BLaER1 treated with 17β-estradiol and CSF1 and Interleukin-3, amounts not matched to agents 10 nM and 100 nM (cell line): ENCODE measurements around the gene UAP1.

Experiments used
- H3K27ac ChIP-seq, 11 experiments: shearing (Covaris generic); formaldehyde crosslinking; 2 replicates each; pipeline ENCODE4 v1.8.1; 2022
- H3K27me3 ChIP-seq, 11 experiments: shearing (Covaris generic); formaldehyde crosslinking; 2 replicates each; pipeline ENCODE4 v1.8.1; 2022
- H3K36me3 ChIP-seq, 11 experiments: shearing (Covaris generic); formaldehyde crosslinking; 2 replicates each; pipeline ENCODE4 v1.8.1; 2022
- H3K4me1 ChIP-seq, 10 experiments: shearing (Covaris generic); formaldehyde crosslinking; 2 replicates each; pipeline ENCODE4 v1.8.1; 2022
- H3K4me2 ChIP-seq, 11 experiments: shearing (Covaris generic); formaldehyde crosslinking; 2 replicates each; pipeline ENCODE4 v1.8.1; 2022
- H3K4me3 ChIP-seq, 10 experiments: shearing (Covaris generic); formaldehyde crosslinking; 2 replicates each; pipeline ENCODE4 v1.8.1; 2022
- H3K9ac ChIP-seq, 11 experiments: shearing (Covaris generic); formaldehyde crosslinking; 2 replicates each; pipeline ENCODE4 v1.8.1; 2022
- H3K9me3 ChIP-seq, 11 experiments: shearing (Covaris generic); formaldehyde crosslinking; replicated peaks in 1 of 11; 2 replicates each; pipeline ENCODE4 v1.8.1; 2022
- H4K20me1 ChIP-seq, 11 experiments: shearing (Covaris generic); formaldehyde crosslinking; 2 replicates each; pipeline ENCODE4 v1.8.1; 2022
- Cebpa-rat ChIP-seq, 11 experiments: shearing (Covaris generic); IDR thresholded peaks; 2 replicates each; pipeline ENCODE4 v1.8.1; 2022

Gene UAP1

GRCh38 chr1:162619076-162619475, 57.6 kb downstream of the UAP1 start:
- Histone ChIP-seq H3K36me3 (peaks cover 0 to 11% (median 5%) of the 10 kb centered on the region in 11 experiments; a peak in 6 of 22 replicates), H3K27me3 (no peaks in the 10 kb centered on the region), H3K27ac (no peak overlapping the region), H3K4me1 (no peaks in the 10 kb centered on the region), H3K9me3 (peaks cover 17 to 25% (median 21%) of the 10 kb centered on the region in 11 experiments), H3K4me2 (no peak overlapping the region), H3K4me3 (no peak overlapping the region), H4K20me1 (no peaks in the 10 kb centered on the region), H3K9ac (no peak overlapping the region)
- TF ChIP-seq Cebpa-rat (IDR thresholded peaks at IDR 0.05) = no peak

- Histone ChIP-seq H3K4me2 (no peak overlapping the region), H3K9me3 (peaks cover 17 to 22% (median 19%) of the 10 kb centered on the region in 11 experiments), H3K4me1 (no peaks in the 10 kb centered on the region), H3K4me3 (no peak overlapping the region), H4K20me1 (no peaks in the 10 kb centered on the region), H3K27ac (no peak overlapping the region), H3K9ac (no peak overlapping the region), H3K36me3 (peaks cover 0 to 11% (median 5%) of the 10 kb centered on the region in 11 experiments; a peak in 6 of 22 replicates), H3K27me3 (no peaks in the 10 kb centered on the region)
- TF ChIP-seq Cebpa-rat (IDR thresholded peaks at IDR 0.05) = no peak
Measured at GRCh38 chr1:162621256-162621655, 59.7 kb downstream of the UAP1 start.

DNA sequence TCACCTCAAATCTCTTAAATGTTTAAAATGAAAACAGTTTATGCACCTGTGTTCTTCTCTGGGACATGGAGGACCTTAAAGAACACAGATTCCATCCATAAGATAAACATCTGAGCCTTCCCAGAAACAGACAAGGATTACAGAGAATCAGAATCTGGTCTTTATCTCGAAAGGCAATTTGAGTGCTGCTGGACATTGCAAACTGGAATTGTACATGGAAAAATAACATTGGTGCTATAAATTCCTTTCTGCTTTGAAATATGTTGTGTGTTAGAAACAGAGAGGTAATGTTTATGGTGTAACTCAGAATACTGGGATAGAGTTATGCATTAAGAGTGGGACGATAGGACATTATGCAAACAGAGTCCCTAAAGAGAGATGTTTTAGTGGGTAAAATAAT, 64.2 kb downstream of the UAP1 start:
- Histone ChIP-seq H3K27ac (no peak overlapping the region), H3K4me2 (no peak overlapping the region), H3K36me3 (no peaks in the 10 kb centered on the region), H3K9ac (no peak overlapping the region), H4K20me1 (no peaks in the 10 kb centered on the region), H3K4me3 (no peak overlapping the region), H3K9me3 (no peaks in the 10 kb centered on the region), H3K4me1 (no peaks in the 10 kb centered on the region), H3K27me3 (no peaks in the 10 kb centered on the region)
- no peak for TF ChIP-seq Cebpa-rat (IDR thresholded peaks at IDR 0.05)

DNA sequence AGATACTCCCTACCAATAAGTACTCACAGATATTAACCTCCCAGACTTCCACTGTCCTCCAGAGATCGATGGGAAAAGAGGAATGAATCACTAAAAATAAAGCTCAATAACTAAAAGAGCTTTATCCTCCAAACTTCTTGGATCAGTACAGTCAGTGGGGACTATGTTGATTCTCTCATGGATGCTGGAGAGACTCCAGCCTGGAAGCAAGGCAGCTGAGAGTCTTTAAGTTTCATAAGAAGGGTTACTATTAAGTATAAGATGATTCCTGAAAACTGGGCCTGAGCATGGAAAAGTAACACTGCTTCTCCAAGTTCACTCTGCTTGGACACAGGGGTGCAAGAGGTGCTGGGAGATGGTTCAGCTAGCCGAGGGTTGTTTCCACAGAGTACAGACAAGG, 64.6 kb downstream of the UAP1 start:
- no peaks in the 10 kb centered on the region for H4K20me1 ChIP-seq
- H3K27ac ChIP-seq = no peak overlapping the region
- H3K4me1 ChIP-seq = no peaks in the 10 kb centered on the region
- TF ChIP-seq Cebpa-rat (IDR thresholded peaks at IDR 0.05) = no peak
- H3K9ac ChIP-seq = no peak overlapping the region
- no peaks in the 10 kb centered on the region for H3K27me3 ChIP-seq
- no peaks in the 10 kb centered on the region for H3K9me3 ChIP-seq
- H3K36me3 ChIP-seq = no peaks in the 10 kb centered on the region
- no peak overlapping the region for H3K4me3 ChIP-seq
- no peak overlapping the region for H3K4me2 ChIP-seq

- Histone ChIP-seq H3K27me3 (no peaks in the 10 kb centered on the region), H3K4me3 (no peak overlapping the region), H4K20me1 (no peaks in the 10 kb centered on the region), H3K9ac (no peak overlapping the region), H3K36me3 (no peaks in the 10 kb centered on the region), H3K9me3 (no peaks in the 10 kb centered on the region), H3K4me1 (no peaks in the 10 kb centered on the region), H3K4me2 (no peak overlapping the region), H3K27ac (no peak overlapping the region)
- TF ChIP-seq Cebpa-rat (IDR thresholded peaks at IDR 0.05) = no peak
Measured at GRCh38 chr1:162626761-162627160, 65.2 kb downstream of the UAP1 start.

DNA sequence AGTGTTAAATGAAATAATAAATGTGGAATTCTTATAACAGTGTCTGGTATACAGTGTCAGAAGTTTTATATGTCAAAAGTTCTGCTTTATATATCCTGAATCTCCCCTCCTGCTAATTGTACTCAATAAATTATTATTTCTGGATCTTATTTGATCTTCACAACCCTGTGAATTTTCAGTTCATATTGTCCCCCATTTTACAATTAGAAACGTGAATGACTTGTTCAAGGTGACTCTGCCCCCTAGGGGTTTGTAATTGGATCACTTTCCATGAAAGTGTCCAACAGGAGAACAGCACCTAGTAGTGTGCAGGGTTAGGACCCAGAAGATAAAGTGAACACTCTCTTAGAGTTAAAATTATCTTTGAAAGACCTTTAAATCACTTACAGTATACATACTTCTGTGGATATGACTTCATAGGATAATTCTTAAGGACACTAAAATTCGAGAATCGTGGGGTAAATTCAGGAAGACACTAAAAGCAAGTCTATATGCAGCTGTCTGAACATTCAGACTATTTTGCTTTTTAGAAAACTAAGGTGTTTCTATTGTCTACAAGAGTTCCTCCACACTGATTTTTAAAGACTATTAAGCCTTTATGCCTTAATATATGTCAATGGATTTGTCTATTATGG, 66.3 kb downstream of the UAP1 start:
- H3K4me3 ChIP-seq = no peak overlapping the region
- no peak for TF ChIP-seq Cebpa-rat (IDR thresholded peaks at IDR 0.05)
- H3K9ac ChIP-seq = no peak overlapping the region
- H3K4me2 ChIP-seq = no peak overlapping the region
- no peaks in the 10 kb centered on the region for H4K20me1 ChIP-seq
- H3K27me3 ChIP-seq = no peaks in the 10 kb centered on the region
- no peak overlapping the region for H3K27ac ChIP-seq
- no peaks in the 10 kb centered on the region for H3K36me3 ChIP-seq
- H3K4me1 ChIP-seq = no peaks in the 10 kb centered on the region
- no peaks in the 10 kb centered on the region for H3K9me3 ChIP-seq

- no peak overlapping the region for H3K4me2 ChIP-seq
- no peaks in the 10 kb centered on the region for H3K9me3 ChIP-seq
- no peak overlapping the region for H3K9ac ChIP-seq
- TF ChIP-seq Cebpa-rat (IDR thresholded peaks at IDR 0.05) = no peak
- H3K36me3 ChIP-seq = no peaks in the 10 kb centered on the region
- no peaks in the 10 kb centered on the region for H3K27me3 ChIP-seq
- no peaks in the 10 kb centered on the region for H4K20me1 ChIP-seq
- H3K4me3 ChIP-seq = no peak overlapping the region; a peak in 1 of 20 replicates
- no peak overlapping the region for H3K27ac ChIP-seq
- no peaks in the 10 kb centered on the region for H3K4me1 ChIP-seq
Measured at GRCh38 chr1:162629077-162629627, 67.6 kb downstream of the UAP1 start.

DNA sequence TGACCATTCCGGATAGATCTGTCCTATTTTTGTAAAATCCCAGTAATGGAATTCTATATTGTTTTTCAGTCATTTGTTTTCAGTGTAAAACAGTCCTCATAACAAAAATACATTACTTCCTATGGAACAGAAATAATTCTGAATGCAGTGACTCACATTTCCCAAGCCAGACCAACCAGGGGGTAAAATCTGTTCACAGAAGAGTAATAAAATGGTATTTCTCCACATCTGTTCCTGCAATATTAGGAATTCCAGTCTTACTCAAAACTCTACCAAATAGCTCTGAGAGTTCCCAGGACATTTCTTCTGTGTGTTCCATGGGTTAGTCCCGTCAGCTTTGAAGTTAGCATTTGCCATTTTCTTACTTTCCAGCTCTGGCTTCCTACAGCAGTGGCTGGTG, 68.1 kb downstream of the UAP1 start:
- Histone ChIP-seq H3K36me3 (no peaks in the 10 kb centered on the region), H3K4me2 (no peak overlapping the region), H3K9ac (no peak overlapping the region), H3K27me3 (no peaks in the 10 kb centered on the region), H3K4me1 (no peaks in the 10 kb centered on the region), H4K20me1 (no peaks in the 10 kb centered on the region), H3K27ac (no peak overlapping the region), H3K4me3 (no peak overlapping the region), H3K9me3 (no peaks in the 10 kb centered on the region)
- TF ChIP-seq Cebpa-rat (IDR thresholded peaks at IDR 0.05) = no peak

- no peak for TF ChIP-seq Cebpa-rat (IDR thresholded peaks at IDR 0.05)
- Histone ChIP-seq H3K9me3 (no peaks in the 10 kb centered on the region), H3K27ac (no peak overlapping the region), H3K9ac (no peak overlapping the region), H3K4me3 (no peak overlapping the region), H4K20me1 (no peaks in the 10 kb centered on the region), H3K36me3 (no peaks in the 10 kb centered on the region), H3K4me2 (no peak overlapping the region), H3K27me3 (no peaks in the 10 kb centered on the region), H3K4me1 (no peaks in the 10 kb centered on the region)
Measured at GRCh38 chr1:162631546-162632191, 70.1 kb downstream of the UAP1 start.

- H3K4me3 ChIP-seq = no peak within 1 kb of the TSS
- H3K9ac ChIP-seq = no peak within 1 kb of the TSS
- no peaks in the 10 kb centered on the region for H3K4me1 ChIP-seq
- no peak within 1 kb of the TSS for H3K27ac ChIP-seq
- H4K20me1 ChIP-seq = no peaks in the 10 kb centered on the region
- H3K27me3 ChIP-seq = no peaks in the 10 kb centered on the region
- H3K4me2 ChIP-seq = no peak within 1 kb of the TSS
- TF ChIP-seq Cebpa-rat (IDR thresholded peaks at IDR 0.05) = no peak
- no peaks in the 10 kb centered on the region for H3K9me3 ChIP-seq
- H3K36me3 ChIP-seq = no peaks in the 10 kb centered on the region
Measured at GRCh38 chr1:162632217-162632666, 70.7 kb downstream of the UAP1 start, which contains the start of gene DDR2. TSS of gene DDR2 (plus strand) at chr1:162632464. CDS start at chr1:162719064, 86,600 bp downstream.
